Measurements from ENCODE around the gene KIF6.

KIF6 gene

DNA sequence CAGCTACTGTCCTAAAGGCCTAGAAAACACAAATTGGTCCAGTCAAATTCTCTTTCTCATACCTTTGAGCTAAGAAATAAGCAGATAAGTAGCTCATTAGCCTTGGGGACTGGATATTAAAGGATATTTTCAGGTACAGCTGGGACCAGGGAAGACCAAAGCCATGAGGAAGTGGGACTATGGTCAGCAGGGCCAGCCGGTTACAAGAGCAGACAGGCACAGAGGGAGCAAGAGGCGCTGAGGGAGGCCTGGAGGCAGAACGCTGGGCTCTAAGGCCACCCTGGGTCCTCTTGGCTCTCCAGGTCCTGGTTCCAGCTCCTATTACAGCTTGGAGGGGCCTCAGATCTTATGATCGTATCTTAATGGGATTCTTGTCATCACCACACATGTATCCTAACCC, 314.2 kb downstream of the KIF6 start:
- DNase-seq: no peak

DNA sequence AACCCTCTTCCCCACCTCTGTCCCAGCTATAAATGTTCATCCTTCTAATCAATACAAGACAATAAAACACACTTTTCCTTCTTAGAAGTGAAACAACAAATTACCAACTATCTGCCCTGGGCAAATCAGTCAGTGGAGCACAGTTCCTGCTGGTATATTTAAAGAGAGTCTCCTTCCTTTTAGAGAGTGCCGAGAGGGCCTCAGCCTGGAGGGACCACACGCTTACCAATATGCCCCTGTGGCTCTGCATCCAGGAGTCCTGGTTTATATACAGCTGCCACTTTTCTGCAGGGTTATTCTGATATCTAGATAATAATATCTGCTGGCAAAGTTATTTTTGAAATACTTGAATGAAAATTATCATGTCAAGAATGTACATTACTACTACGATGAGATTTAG, 315.3 kb downstream of the KIF6 start:
- DNase-seq: no peak

DNA sequence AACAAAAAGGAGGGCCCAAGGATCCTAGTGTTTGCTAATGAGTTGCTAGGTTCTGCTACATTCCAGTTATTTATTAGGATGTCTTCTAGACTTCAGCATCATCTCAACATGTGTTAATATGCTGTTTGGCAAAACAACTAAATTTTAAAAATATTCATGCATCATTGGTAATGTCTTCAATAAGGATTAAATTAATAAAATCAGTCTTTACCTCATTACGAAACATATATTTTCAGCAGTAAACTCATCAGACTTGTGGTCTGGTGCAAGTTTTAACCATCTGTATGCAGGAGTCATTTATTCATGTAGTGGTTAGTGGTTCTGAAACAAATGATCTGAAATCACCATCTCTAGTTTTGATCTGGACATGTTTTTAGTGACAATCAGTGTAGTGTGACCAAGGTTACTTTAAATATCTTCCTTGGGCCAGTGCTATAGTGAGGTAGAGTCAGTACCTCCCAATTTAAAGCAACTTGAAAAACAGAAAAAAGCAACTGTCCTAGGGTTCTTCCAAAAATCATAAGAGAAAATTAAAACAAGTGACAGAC, 317.7 kb downstream of the KIF6 start:
- no peak for DNase-seq

DNA sequence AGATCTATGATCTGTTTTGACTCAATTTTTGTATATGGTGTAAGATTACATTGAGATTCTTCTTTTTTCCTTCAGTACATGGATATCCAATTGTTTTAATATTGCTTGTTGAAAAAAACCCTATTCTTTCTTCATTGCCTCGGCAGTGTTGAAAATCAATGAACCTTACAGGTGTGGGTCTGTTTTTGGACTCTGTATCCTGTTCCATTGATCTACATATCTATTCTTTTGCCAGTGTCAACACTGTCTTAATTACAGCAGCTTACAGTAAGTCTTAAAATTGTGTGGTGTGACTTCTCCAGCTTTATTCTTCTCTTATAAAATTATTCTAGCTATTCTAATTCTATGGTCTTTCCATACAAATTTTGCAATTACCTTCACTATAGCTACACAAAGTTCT, 320.9 kb downstream of the KIF6 start:
- no peak for DNase-seq

DNA sequence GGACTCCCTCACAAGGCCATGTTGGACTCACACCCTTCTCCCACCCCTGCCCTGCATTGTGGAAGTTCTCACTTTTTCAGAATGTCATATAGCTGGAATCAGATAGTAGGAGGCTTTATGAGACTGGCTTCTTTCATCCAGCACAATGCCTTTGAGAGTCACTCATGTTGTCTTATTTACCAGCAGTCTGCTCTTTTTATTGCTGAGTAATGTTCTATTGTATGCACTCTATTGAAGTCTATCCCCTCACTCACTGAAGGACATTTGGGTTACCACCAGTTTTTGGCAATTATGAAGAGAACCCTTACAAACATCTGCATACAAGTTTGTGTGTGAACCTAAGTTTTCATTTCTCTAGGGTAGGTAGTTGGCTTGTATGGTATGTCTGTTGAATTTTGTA, 321.9 kb downstream of the KIF6 start:
- no peak for DNase-seq

DNA sequence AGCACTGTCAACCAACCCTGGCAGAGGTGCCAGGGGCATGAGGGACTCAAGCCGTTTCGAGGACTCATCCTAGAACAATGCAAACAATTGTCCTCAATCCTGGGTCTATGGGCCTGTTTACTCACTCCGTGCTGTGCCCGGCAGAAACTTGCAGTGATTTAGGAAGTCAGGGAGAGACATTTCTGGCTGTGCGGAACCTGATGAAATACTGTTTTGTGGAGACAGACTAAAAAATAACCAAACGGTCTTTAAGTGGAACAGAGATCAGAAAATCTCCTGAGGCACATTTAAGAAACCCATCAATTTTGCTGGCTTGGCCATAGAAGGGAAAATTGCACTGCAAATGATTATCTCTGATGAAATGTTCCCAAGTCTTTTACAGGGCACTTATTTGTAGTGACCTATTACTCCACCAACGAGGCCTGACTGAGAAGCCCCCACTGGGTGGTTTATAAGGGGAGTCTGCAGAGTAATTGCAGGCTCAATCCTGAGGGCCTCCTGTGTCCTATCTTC, 322.9 kb downstream of the KIF6 start:
- peak; percentile 4 for DNase-seq

DNA sequence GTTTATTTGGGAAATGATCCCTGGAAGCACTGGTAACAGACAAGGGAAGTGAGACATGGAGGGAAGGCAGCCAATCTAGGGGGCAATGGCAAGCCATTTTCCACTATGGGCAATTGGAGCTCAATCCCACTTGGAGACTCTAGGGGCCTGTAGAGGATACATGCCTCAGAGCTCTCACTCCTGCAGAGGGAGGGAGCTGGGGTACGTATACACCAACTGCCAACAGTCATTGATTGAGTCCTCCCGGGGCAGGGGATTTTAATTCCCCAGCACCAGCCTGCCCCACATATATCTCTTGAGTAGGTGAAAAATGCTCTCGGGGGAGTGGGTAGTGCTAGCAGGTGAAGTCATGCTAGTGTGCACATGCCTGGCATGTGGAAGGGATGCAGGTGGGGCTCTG, 323.8 kb downstream of the KIF6 start:
- DNase-seq: no peak

DNA sequence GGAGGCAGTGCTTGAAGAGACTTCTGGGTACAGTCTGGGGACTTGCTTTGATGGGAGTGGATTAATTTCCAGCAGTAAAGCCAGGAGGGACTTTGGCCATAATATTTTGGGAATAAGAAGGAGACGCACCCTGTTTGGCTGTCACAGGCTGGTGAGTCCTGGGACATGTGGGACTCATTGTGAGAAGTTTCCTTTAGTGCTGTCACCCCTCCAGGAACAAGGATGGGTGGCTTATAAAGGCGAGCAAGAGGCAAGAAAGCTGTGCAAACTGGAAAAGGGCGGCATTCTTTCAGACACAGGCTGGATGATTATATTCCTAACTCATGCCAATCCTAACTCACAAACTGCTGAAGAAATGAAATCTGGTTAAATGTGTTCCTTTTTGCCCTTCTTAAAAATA, 325.2 kb downstream of the KIF6 start:
- no peak for DNase-seq

DNA sequence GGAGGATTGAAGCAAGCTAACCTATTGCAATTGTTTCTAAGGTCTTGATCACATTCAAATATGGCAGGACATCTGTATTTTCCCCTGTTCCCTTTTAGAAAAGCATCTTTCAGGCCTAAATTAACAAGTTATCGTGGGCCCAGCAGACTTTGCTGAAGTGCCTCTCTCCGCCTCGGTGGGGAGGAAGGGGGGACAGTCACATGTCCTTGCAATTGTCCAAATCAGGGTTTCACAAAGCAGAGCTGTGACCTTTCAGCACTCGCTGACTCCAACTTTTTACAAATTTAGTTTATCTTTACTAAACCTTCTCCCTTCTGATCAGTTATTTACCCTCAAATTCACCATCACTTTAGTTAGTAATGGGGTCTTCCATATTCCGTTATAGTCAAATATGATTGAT, 328.4 kb downstream of the KIF6 start:
- no peak for DNase-seq

DNA sequence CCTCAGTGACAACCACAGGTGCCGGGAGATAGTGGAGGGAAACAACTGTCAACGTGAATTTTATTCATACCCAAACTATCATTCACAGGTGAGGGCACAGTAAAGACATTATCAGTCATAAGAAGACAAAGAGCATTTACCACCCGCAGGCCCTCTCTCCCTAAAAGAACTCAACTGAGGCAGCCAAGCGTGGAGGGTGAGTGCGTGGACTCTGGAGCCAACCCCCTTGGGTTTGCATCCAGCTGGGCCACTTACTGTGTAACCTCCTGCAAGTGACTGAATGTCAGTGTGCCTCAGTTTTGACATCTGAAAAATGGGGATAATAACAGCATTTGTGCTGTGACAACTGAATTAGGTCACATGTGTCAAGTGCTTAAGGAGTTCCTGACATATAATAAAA, 332.1 kb downstream of the KIF6 start:
- no peak for DNase-seq

DNA sequence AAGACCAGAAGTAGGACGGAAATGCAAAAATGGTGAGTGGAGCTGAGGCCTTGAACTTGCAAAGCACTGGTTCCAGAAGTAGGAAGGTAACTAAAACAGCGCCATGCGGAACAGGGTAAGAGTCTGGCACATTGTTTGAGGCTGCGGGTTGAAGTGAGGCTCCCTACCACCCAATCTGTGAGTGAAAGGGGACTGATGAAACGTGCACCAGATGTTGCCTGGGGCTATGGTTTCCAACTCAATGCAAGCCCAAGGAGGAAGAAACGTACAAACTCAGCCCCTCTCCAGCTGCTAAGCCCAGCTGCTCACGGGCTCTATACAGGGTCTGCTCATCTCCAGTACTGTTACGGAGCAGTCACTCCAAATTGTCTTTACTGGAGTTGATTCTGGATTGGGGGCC, 334.0 kb downstream of the KIF6 start:
- DNase-seq: no peak

DNA sequence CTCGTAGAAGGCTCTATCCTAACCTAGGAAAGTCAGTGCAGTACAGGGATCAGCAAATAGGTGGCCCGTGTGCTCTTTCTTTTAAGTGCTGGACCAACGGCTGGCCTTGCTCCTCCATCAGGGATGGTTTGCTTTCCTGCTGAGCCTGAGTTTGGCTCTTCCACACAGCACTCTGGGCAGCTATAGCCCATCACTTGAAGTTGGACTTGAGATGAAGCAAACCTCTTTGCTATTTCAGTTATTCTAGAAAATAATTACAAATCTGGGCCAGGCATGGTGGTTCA, 335.8 kb downstream of the KIF6 start:
- DNase-seq: no peak

DNA sequence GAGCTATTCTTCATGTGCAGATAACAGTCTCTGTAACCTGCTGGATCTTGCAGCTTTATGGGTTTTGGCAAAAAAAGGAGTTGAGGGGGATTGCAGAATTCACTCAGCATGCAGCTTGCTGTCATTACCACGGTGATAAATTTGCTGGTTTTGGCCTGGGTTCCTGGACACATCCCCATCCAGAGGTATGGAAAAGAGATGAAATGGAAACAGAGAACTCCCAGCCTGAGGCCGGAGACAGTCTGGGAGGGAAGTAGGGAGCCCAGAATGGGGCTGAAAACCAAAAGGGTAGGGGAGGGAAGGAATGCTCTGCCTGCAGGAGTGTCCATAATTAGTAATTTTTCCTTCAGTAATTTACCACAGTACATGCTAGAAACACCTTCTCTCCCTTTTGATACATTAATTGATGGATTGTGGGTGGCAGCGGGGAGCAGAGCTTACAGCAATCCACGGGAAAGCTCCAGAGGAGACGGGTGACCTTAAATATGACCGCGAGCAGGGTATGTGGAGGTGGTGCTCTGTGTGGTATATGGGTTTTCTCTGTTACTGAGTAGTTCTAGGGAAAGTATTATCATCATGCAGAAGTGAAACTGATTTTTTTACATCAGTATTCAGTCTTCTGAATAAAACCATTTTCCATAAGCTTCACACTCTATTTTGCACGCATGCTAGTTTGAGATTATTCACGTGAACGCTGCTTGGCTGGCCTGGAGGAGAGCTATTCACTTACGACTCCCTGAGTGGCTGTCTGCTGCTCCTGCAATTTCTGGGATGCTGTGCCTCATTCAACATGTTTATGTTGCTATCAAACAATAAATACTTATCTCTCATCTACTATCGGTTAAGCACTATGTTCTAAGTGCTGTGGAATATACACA, 336.4 kb downstream of the KIF6 start:
- DNase-seq: no peak

DNA sequence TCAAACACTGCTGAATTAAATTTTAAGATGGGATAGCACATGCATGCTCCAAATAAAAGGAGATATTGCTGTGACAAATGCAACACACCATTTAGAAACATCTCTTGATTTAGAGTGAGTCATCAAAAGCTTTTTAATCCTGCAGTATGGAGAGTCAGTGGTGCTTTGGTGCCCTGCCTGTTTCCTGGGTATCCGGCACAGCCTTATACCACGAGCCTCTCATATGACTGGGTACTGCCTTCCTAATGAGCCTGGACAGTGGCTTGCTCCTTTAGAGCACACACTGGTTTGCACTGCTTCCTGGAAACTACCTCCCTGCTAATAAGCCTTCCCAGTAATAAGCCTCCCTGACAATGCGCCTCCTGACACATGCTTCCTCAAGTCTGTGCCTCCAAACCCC, 337.4 kb downstream of the KIF6 start:
- DNase-seq: no peak

DNA sequence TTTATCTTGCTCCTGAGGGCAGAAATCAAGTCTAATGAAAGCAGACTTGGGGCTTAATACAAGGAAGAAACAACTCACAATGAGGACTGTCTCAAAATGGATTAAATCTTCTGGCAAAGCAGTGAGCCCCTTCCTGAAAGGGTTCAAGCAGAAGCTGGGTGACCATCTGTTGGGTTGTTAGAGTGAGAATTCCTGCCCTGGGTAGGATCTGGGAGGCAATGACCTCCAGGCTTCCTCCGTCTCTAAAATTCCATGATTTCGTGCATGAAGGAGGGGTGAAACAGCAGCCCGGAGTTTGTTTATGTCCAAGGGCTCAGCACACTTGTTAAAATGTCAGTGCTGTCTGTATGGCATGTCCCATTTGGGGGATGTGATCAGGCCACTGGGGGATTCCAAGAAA, 338.7 kb downstream of the KIF6 start:
- no peak for DNase-seq

DNA sequence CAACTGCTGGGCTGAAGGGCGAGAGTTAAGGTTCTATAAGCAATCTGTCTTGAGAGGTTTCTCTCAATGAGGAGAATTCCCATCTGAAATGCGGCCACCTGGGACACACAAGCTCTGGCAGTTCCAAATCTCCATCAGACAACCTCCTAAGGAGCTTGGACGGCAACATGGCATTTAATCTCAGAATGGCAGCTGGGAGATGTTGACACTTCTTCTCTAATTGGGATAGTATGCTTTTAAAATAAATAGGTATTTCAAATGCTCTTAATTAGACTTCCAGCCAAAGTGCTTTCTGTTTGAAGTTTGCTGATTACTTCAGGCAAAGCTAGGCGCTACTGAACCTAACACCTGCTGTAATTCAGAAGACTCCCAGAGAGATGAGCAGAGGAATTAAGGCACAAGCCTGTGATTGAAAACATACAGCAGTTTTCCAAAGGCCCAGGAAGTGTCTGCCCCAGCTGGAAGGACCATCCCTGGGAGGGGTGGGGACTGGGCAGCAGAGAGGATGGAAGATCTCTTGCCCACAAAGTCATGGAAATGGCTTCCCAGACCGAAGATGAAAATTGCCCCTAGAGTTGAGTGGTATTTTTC, 343.6 kb downstream of the KIF6 start:
- DNase-seq: no peak

DNA sequence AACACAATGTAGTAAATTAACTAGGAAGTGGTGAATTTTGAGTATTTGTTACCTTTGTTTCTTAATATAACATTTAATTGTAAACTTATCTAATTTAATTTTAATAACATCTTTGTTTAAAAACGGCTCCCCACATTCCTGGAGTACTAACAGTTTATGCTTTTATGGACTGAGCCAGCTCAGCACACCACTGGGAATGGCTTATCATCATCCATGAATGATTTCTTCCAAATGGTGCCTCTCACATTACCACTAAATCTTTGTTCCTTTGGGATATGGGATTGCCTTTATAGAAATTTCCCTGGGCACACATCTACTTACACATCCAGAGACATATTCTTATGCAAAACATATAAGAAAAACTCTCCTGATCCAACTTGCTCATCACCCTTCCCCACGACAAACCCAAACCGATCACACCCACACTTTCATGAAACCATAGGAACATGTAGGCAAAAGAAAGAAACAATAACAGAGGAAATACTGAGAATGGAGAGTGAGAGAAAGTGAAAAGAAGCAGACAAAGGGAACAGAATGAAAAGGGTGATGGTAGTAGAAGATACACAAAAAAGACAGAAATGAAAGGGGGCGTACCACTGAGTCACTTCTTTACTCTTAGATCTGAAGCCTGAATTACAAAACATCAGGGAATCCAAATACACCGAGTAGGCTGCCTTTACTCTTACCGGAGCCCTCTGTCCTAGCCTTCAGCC, 344.2 kb downstream of the KIF6 start:
- DNase-seq: no peak

DNA sequence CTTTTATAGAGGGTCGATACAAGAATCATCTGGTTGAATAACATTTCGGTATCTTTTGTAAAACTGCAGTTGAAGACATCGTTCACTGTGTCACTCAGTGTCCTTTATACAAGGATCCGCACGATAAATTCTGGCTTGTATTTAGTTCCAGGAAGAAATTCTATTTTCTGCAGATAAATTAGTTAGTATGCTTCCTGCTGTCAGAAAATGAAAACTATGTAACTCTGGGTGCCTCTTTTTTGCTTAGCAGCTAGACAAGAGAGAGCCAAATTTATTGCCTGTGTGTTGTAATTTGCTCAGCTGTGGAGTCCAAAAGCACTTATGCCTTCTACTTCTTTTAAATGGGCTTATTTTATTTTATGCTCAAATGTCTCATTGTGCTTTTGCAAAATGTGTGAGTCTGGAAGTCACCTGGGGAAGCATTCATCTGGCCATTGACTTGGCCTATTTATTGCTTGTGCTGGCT, 346.2 kb downstream of the KIF6 start:
- no peak for DNase-seq

DNA sequence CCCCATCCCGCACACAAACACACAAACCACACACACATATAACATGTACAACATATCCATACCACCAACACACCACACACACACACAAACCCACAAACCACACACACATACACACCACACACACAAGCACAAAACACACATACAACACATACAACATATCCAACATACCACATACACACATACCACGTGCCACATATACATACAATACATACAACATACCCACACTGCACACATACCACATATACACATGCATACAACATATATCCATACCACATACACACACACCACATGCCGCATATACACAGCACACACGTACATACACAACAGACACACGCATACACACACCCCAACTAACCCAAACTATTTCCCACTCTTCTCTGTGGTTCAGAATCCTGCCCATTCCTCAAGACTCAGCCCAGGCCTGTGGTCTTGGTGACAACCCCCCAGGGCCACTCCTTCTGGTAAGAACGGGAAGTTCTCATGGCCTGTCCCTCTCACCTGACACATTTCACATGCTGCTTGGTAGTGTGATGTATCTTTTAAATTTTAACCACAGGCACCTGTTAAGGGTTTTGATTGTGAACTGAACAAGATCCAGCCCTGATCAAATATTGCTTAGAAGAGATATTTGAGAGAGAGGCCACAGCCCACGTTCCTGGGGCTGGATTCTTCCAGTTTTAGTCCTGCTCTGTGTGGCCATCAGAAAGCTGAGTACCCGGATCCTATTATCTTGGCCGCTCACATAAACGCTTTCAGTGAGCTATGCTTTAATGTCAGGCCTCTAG, 346.8 kb downstream of the KIF6 start:
- no peak for DNase-seq

DNA sequence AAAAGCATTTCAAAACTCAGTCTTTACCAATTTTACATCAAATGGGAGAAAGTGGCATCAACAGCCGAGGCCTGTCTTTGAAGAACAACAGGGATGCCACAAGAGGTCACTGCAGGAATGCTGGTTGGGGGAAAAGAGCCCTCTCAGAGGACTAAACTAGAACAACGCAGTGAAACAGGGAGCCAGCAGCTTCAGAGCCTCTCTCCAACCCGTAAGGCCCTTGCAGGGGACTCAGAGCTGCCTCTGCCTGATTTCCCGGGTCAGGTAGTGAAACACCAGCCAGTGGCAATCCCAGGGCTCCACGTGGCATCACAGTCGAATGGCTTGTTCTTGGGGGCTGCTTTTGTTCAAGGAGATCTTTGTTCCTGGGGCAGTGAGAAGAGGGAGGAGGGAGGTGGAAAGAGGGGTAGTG, 347.7 kb downstream of the KIF6 start:
- DNase-seq: peak; percentile 29

DNA sequence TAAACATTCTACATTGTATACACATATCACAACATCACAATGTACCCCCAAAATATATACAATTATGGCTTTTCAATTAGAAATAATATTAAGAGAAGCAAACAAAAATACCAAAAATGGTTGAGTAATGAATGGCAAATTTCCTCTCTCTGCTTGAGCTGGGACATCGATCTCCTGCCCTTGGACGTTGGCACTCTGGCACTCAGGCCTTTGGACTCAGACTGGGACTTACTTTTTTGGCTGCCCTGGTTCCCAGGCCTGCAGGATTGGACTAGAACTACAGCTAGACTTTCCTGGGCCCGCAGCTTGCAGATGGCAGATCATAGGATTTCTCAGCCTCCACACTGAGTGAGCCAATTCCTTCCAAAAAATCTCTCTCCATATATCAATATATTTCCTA, 349.8 kb downstream of the KIF6 start:
- DNase-seq: no peak

DNA sequence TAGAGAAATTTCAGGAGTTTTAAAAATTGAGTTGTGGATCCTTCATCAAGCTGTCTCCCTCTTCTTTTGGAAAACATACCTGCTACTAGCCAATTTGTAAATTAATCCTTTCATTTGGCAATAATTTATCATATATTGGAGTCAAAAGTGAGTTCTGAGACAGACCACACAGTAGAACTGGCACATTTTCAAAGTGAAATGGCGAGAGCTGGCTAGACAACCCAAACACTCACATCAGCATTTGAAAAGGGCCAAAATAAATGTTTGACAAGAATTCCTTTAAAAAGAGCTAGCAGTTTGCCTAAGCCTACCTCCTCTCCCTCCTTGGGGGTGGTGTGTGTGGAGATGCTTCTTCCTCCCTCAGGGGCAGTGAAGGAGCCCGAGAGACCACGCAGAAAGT, 354.8 kb downstream of the KIF6 start:
- DNase-seq: no peak

DNA sequence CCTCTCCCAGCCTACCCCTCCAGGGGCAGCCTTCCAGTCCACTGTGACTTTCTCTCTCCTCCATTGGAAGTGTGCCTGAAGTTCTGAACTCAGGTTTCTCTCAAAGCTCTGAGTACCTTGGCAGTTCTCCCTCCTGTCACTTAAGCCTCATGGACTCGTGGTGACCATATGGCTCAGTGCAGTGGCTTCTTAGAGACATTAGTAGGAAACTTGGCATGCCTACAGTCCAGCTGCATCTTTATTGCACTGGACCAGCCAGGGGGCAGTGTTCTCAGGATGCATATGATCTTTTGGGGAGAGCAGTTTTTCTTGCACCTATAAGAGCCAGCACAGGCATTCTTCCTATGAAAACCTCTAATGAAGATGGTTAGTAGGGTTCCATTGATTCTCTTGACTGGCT, 355.2 kb downstream of the KIF6 start:
- DNase-seq: no peak
